ENCODE data around the gene C4orf50.

DNA sequence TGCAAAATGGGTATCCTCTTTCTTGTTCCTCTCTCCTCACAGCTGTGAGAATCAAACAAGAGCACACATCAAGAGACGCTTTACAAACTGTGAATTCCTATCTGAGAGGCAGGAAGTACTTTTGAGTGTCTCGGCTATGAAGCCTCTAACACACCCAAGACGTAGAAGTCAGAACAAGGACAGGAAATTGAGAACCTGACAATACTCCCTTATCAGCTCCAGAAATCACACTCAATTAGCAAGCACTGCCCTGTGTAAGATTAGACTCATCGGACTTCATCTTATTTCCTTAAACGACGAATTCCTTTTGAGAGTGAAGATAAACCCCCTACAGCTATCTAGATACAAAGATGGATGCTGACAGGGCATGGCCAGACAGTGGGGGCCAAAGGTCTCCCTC is 74.7 kb downstream of the C4orf50 start:
- no peak for TF ChIP-seq POLR2A (IDR thresholded peaks at IDR 0.05)
- TF ChIP-seq POLR2AphosphoS5 (IDR thresholded peaks at IDR 0.05): no peak

Measured in sigmoid colon (tissue), 4 donors.